ENCODE data around the gene MGAT4A. TPM values are rescaled to one million over a fixed set of nuclear protein-coding genes. Genes with fewer than 3 reads are reported as not detected.

Gene MGAT4A
- total RNA-seq, 4 donors from 2014 or later, result 20.4 to 59.6 (median 39.8) TPM

- peak in 1 of 2 donors; percentile 12 for DNase-seq
- Histone ChIP-seq H3K27me3 (no peaks in the 10 kb centered on the region), H3K4me1 (peaks cover 31 to 36% of the 10 kb centered on the region in 2 donors), H3K4me3 (replicated peaks in 1 of 3) (peak overlapping the region; percentile 65 to 78 (median 77)), H3K27ac (peak overlapping the region in 2 of 3 donors; percentile 91 to 96), H3K9me3 (no peaks in the 10 kb centered on the region), H3K36me3 (peaks cover 8 to 19% of the 10 kb centered on the region in 2 donors)
- intact Hi-C loops (cut with DNase I), result loop anchor here (10.0 kb wide), 1 partner anchor 163 kb away; the partner anchor contains the start of gene INPP4A
- WGBS, 2 donors, result 2 to 6% methylated on average over 7 of the region's 7 CpGs
- no peak for TF ChIP-seq POLR2A (IDR thresholded peaks at IDR 0.05)
- TF ChIP-seq CTCF (IDR thresholded peaks at IDR 0.05), result no peak
These were observed 123.2 kb downstream of the MGAT4A start for GRCh38 chr2:98607741-98608115.

GRCh38 chr2:98607104-98607503, 123.8 kb downstream of the MGAT4A start:
- H3K9me3 ChIP-seq, result no peaks in the 10 kb centered on the region
- 61 to 66% methylated on average over 6 of the region's 6 CpGs for WGBS, 2 donors
- no peaks in the 10 kb centered on the region for H3K27me3 ChIP-seq
- H3K4me1 ChIP-seq, result peaks cover 31 to 36% of the 10 kb centered on the region in 2 donors
- no peak overlapping the region for H3K4me3 ChIP-seq (replicated peaks in 1 of 3)
- H3K27ac ChIP-seq, result peak overlapping the region in 1 of 3 donors; percentile 91
- no peak for DNase-seq
- no peak for TF ChIP-seq CTCF (IDR thresholded peaks at IDR 0.05)
- no peak for TF ChIP-seq POLR2A (IDR thresholded peaks at IDR 0.05)
- peaks cover 6 to 18% of the 10 kb centered on the region in 2 donors for H3K36me3 ChIP-seq
- intact Hi-C loops (cut with DNase I), result loop anchor here (10.0 kb wide), 1 partner anchor 162 kb away; the partner anchor contains the start of gene INPP4A

- TF ChIP-seq CTCF (IDR thresholded peaks at IDR 0.05) (no peak), POLR2A (IDR thresholded peaks at IDR 0.05) (no peak)
- 83 to 91% methylated on average over 7 of the region's 7 CpGs for WGBS, 2 donors
- Histone ChIP-seq H3K4me1 (peaks cover 31 to 36% of the 10 kb centered on the region in 2 donors), H3K4me3 (replicated peaks in 1 of 3) (no peak overlapping the region), H3K27ac (no peak overlapping the region), H3K9me3 (no peaks in the 10 kb centered on the region), H3K36me3 (peaks cover 6 to 16% of the 10 kb centered on the region in 2 donors), H3K27me3 (no peaks in the 10 kb centered on the region)
- intact Hi-C loops (cut with DNase I), result loop anchor here (10.0 kb wide), 1 partner anchor 162 kb away; the partner anchor contains the start of gene INPP4A
- no peak for DNase-seq
These were observed 124.5 kb downstream of the MGAT4A start for GRCh38 chr2:98606431-98606830.

- intact Hi-C loops (cut with DNase I), result loop anchor here (10.0 kb wide), 1 partner anchor 160 kb away; the partner anchor contains the start of gene INPP4A
- H3K4me3 ChIP-seq (replicated peaks in 1 of 3), result no peak overlapping the region
- peaks cover 12 to 13% of the 10 kb centered on the region in 2 donors for H3K36me3 ChIP-seq
- peaks cover 20 to 28% of the 10 kb centered on the region in 2 donors for H3K4me1 ChIP-seq
- TF ChIP-seq CTCF (IDR thresholded peaks at IDR 0.05) (no peak), POLR2A (IDR thresholded peaks at IDR 0.05) (no peak)
- no peak overlapping the region for H3K27ac ChIP-seq
- H3K27me3 ChIP-seq, result no peaks in the 10 kb centered on the region
- DNase-seq, result no peak
- H3K9me3 ChIP-seq, result no peaks in the 10 kb centered on the region
- 83 to 85% methylated on average over 3 of the region's 3 CpGs for WGBS, 2 donors
These were observed 125.9 kb downstream of the MGAT4A start for GRCh38 chr2:98605076-98605475.

GRCh38 chr2:98604547-98604946, 126.4 kb downstream of the MGAT4A start:
- intact Hi-C loops (cut with DNase I), result loop anchor here (10.0 kb wide), 1 partner anchor 160 kb away; the partner anchor contains the start of gene INPP4A
- DNase-seq, result no peak
- no peaks in the 10 kb centered on the region for H3K9me3 ChIP-seq
- peaks cover 18% of the 10 kb centered on the region in 2 donors for H3K36me3 ChIP-seq
- no peak overlapping the region for H3K4me3 ChIP-seq (replicated peaks in 1 of 3)
- peaks cover 15 to 23% of the 10 kb centered on the region in 2 donors for H3K4me1 ChIP-seq
- TF ChIP-seq POLR2A (IDR thresholded peaks at IDR 0.05), result no peak
- no peak for TF ChIP-seq CTCF (IDR thresholded peaks at IDR 0.05)
- H3K27me3 ChIP-seq, result no peaks in the 10 kb centered on the region
- H3K27ac ChIP-seq, result no peak overlapping the region
- 80 to 81% methylated on average over 2 of the region's 2 CpGs for WGBS, 2 donors
